Thymus (tissue), 11 donors: Measurements from ENCODE around the gene C9orf72. TPM values are rescaled to one million over a fixed set of nuclear protein-coding genes. Genes with fewer than 3 reads are reported as not detected.
"Not testable (repeated sequence)": the region's sequence is repeated elsewhere in the genome, so short reads cannot be mapped to it uniquely, and the experiment has no call there.

Experiments used
- DNase-seq, 9 donors: peaks; one replicate each; pipeline ENCODE4 v3.0.0-alpha.2; 2013; ENCODE audit warnings: low spot score in 9 of 9, low read depth in 6 of 9, missing footprints in 1 of 9
- H3K27ac ChIP-seq, 2 donors: one replicate each; pipeline ENCODE4 v1.5.1; 2013; ENCODE audit warnings: control low read depth in 1 of 2, low read depth in 1 of 2, low read length in 1 of 2, mild to moderate bottlenecking in 1 of 2, moderate library complexity in 1 of 2
- H3K27me3 ChIP-seq, 2 donors: one replicate each; pipeline ENCODE4 v1.5.1; 2013; ENCODE audit warnings: low read length in 1 of 2; ENCODE audit not compliant: control insufficient read depth in 2 of 2, insufficient read depth in 1 of 2
- H3K36me3 ChIP-seq, 2 donors: one replicate each; pipeline ENCODE4 v1.5.1; 2013; ENCODE audit warnings: low read length in 1 of 2, mild to moderate bottlenecking in 1 of 2, moderate library complexity in 1 of 2; ENCODE audit not compliant: control insufficient read depth in 2 of 2, insufficient read depth in 2 of 2
- H3K4me1 ChIP-seq, 2 donors: one replicate each; pipeline ENCODE4 v1.5.1; 2013; ENCODE audit warnings: low read length in 2 of 2; ENCODE audit not compliant: control insufficient read depth in 2 of 2, insufficient read depth in 2 of 2
- H3K4me3 ChIP-seq, 2 donors: one replicate each; pipeline ENCODE4 v1.5.1; 2013; ENCODE audit warnings: low read length in 2 of 2, control low read depth in 1 of 2, mild to moderate bottlenecking in 1 of 2
- H3K9me3 ChIP-seq, 2 donors: one replicate each; pipeline ENCODE4 v1.5.1; 2013; ENCODE audit warnings: low read length in 1 of 2, mild to moderate bottlenecking in 1 of 2; ENCODE audit not compliant: control insufficient read depth in 2 of 2, insufficient read depth in 1 of 2
- WGBS: extraction: QIAGEN DNeasy Blood & Tissue Kit; methylation state at CpG from one replicate; pipeline ENCODE4 v1.1.7; 2013; 5-methylcytosine and 5-hydroxymethylcytosine counted together
- polyA plus RNA-seq: library from polyadenylated mRNA; stranded (reverse); fragments of 200-250 nt; gene quantifications from one replicate; pipeline ENCODE4 v1.2.3, GENCODE V29; 2013
- total RNA-seq: library from RNA; stranded (reverse); fragments of 120-200 nt; gene quantifications from one replicate; pipeline ENCODE4 v1.2.4, GENCODE V29; 2013
- donor health status: healthy.

C9orf72 gene
- total and polyA plus RNA-seq, 2 donors, result 18.7 to 38.1 TPM

DNA sequence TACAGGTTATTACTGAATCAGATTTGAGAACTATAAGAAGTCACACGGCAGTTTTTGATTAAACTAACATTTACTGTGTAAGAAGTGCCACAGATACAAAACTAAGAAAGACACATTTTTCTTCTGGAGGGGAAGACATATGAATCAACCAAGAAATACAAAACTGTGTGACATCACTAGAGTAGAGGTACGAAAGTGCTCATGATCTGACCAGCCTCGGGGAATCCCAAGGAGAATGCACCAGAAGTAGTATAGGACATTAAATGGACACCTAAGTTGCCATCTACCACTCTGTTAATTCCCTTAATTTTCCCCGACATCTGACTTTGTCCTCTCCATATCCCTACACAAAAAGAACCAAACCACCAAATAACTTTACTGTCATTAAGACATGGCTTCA, 54.5 kb downstream of the C9orf72 start:
- 96% methylated on average over 4 of the region's 4 CpGs for WGBS
- no peak overlapping the region for H3K27ac ChIP-seq
- no peaks in the 10 kb centered on the region for H3K27me3 ChIP-seq
- no peaks in the 10 kb centered on the region for H3K9me3 ChIP-seq
- no peaks in the 10 kb centered on the region for H3K4me1 ChIP-seq
- no peaks in the 10 kb centered on the region for H3K36me3 ChIP-seq
- DNase-seq, result no peak
- H3K4me3 ChIP-seq, result no peak overlapping the region

GRCh38 chr9:27518006-27518405, 55.3 kb downstream of the C9orf72 start:
- Histone ChIP-seq H3K9me3 (no peaks in the 10 kb centered on the region), H3K27me3 (no peaks in the 10 kb centered on the region), H3K27ac (no peak overlapping the region), H3K36me3 (no peaks in the 10 kb centered on the region), H3K4me1 (no peaks in the 10 kb centered on the region), H3K4me3 (no peak overlapping the region)
- no peak for DNase-seq
- 98% methylated on average over 2 of the region's 2 CpGs for WGBS

DNA sequence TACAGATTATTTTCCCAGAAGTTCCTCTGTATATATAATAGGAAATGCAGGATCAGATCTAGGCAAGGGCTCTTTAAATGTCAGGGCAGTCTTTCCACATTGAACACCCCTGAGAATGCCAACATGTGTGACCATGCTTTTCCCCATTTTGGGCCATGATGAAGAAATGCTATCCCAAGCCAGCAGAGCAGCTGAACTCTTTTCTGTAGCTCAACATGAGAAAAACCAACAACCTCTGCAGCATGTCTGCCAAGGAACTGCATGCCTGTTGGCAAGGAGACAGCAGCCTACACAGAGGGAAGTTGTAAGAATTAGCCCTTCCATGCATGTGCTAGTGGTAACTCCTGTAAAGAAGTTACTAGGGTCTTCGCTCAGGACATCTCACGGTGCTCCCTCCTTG, 58.7 kb downstream of the C9orf72 start:
- 97% methylated on average over 2 of the region's 2 CpGs for WGBS
- H3K4me1 ChIP-seq, result no peaks in the 10 kb centered on the region
- H3K9me3 ChIP-seq, result no peaks in the 10 kb centered on the region
- H3K27ac ChIP-seq, result peak overlapping the region in 1 of 2 donors; percentile 3
- H3K36me3 ChIP-seq, result no peaks in the 10 kb centered on the region
- no peaks in the 10 kb centered on the region for H3K27me3 ChIP-seq
- no peak for DNase-seq
- H3K4me3 ChIP-seq, result no peak overlapping the region

- no peaks in the 10 kb centered on the region for H3K27me3 ChIP-seq
- H3K4me3 ChIP-seq, result no peak overlapping the region
- no peak overlapping the region for H3K27ac ChIP-seq
- WGBS, result 94% methylated on average over 2 of the region's 2 CpGs
- no peaks in the 10 kb centered on the region for H3K9me3 ChIP-seq
- DNase-seq, result no peak
- H3K4me1 ChIP-seq, result no peaks in the 10 kb centered on the region
- H3K36me3 ChIP-seq, result no peaks in the 10 kb centered on the region
Observed at GRCh38 chr9:27511771-27512170, 61.5 kb downstream of the C9orf72 start.

- H3K27ac ChIP-seq, result no peak overlapping the region
- H3K4me3 ChIP-seq, result no peak overlapping the region
- H3K9me3 ChIP-seq, result no peaks in the 10 kb centered on the region
- no peaks in the 10 kb centered on the region for H3K4me1 ChIP-seq
- no peaks in the 10 kb centered on the region for H3K27me3 ChIP-seq
- no peak for DNase-seq
- H3K36me3 ChIP-seq, result no peaks in the 10 kb centered on the region
- WGBS, result 96% methylated on average over 2 of the region's 2 CpGs
Observed at GRCh38 chr9:27510780-27511179, 62.5 kb downstream of the C9orf72 start.

- no peaks in the 10 kb centered on the region for H3K27me3 ChIP-seq
- WGBS, result 68% methylated on average over 2 of the region's 2 CpGs
- no peaks in the 10 kb centered on the region for H3K4me1 ChIP-seq
- H3K9me3 ChIP-seq, result no peaks in the 10 kb centered on the region
- no peak overlapping the region for H3K4me3 ChIP-seq
- no peaks in the 10 kb centered on the region for H3K36me3 ChIP-seq
- no peak for DNase-seq
- H3K27ac ChIP-seq, result no peak overlapping the region
Observed at GRCh38 chr9:27506981-27507380, 66.3 kb downstream of the C9orf72 start.

- H3K4me1 ChIP-seq, result no peaks in the 10 kb centered on the region
- H3K4me3 ChIP-seq, result no peak overlapping the region
- H3K36me3 ChIP-seq, result no peaks in the 10 kb centered on the region
- 93% methylated on average over 5 of the region's 5 CpGs for WGBS
- no peaks in the 10 kb centered on the region for H3K9me3 ChIP-seq
- no peaks in the 10 kb centered on the region for H3K27me3 ChIP-seq
- no peak for DNase-seq
- no peak overlapping the region for H3K27ac ChIP-seq
Observed at GRCh38 chr9:27505744-27506161, 67.5 kb downstream of the C9orf72 start.

DNA sequence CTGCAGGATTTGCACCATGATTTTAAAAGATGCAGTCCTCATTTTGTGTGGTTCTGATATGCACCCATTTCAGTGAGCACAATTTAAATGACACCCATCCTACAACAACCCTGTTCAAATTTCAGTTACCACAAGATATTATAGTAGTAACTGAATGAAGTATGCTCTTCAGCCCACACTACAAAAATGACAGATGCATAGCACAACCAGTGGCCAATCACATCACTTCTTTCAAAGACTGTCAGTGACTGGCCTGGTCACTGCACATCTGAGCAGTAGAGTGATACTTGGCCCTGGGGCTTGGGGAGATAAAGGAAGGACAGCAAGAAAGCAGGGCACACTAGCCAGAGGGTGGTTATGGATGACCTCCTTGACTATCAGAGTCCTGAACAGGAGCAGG, 69.0 kb downstream of the C9orf72 start:
- Histone ChIP-seq H3K9me3 (no peaks in the 10 kb centered on the region), H3K36me3 (no peaks in the 10 kb centered on the region), H3K4me1 (no peaks in the 10 kb centered on the region), H3K4me3 (no peak overlapping the region), H3K27me3 (no peaks in the 10 kb centered on the region), H3K27ac (no peak overlapping the region)
- no peak for DNase-seq

- Histone ChIP-seq H3K27ac (no peak overlapping the region), H3K9me3 (no peaks in the 10 kb centered on the region), H3K27me3 (no peaks in the 10 kb centered on the region), H3K36me3 (no peaks in the 10 kb centered on the region), H3K4me1 (no peaks in the 10 kb centered on the region), H3K4me3 (no peak overlapping the region)
- no peak for DNase-seq
- WGBS, result 95% methylated on average over 4 of the region's 4 CpGs
Observed at GRCh38 chr9:27503623-27504022, 69.7 kb downstream of the C9orf72 start.

- 94% methylated on average over 3 of the region's 3 CpGs for WGBS
- H3K27me3 ChIP-seq, result not testable (repeated sequence)
Observed at GRCh38 chr9:27500902-27501301, 72.4 kb downstream of the C9orf72 start.

More at GRCh38 chr9:27500902-27501301, 72.4 kb downstream of the C9orf72 start:
- DNase-seq, H3K36me3 ChIP-seq, H3K27ac ChIP-seq, H3K4me1 ChIP-seq, H3K9me3 ChIP-seq, H3K4me3 ChIP-seq: not testable (repeated sequence)
